HG03439 (cell line): ENCODE data around the gene GRHL1.
"Not testable (repeated sequence)": the region's sequence is repeated elsewhere in the genome, so short reads cannot be mapped to it uniquely, and the experiment has no call there.

ENCODE experiments used
- ATAC-seq: cut with Tn5 transposase; IDR thresholded peaks from one replicate; pipeline ENCODE4 v1.9.1; 2021; ENCODE audit warnings: mild to moderate bottlenecking, moderate library complexity; ENCODE audit not compliant: unreplicated experiment

Gene GRHL1

GRCh38 chr2:10019602-10020400 lies 68.3 kb downstream of the GRHL1 start:
- no peak for ATAC-seq

GRCh38 chr2:10022041-10022421 lies 70.5 kb downstream of the GRHL1 start:
- no peak for ATAC-seq

GRCh38 chr2:10022445-10022844 lies 71.0 kb downstream of the GRHL1 start:
- no peak for ATAC-seq

- ATAC-seq = no peak
Observed at GRCh38 chr2:10022966-10023662, 71.6 kb downstream of the GRHL1 start.

- ATAC-seq = no peak
Observed at GRCh38 chr2:10026940-10027569, 75.6 kb downstream of the GRHL1 start.

- ATAC-seq = no peak
Observed at GRCh38 chr2:10027660-10028330, 76.3 kb downstream of the GRHL1 start.

GRCh38 chr2:10028407-10028987 lies 77.0 kb downstream of the GRHL1 start:
- no peak for ATAC-seq

GRCh38 chr2:10028988-10029874 lies 77.7 kb downstream of the GRHL1 start:
- no peak for ATAC-seq

GRCh38 chr2:10029875-10030223 lies 78.4 kb downstream of the GRHL1 start:
- ATAC-seq = no peak

GRCh38 chr2:10030311-10030736 lies 78.8 kb downstream of the GRHL1 start:
- ATAC-seq = no peak

GRCh38 chr2:10030798-10031197 lies 79.3 kb downstream of the GRHL1 start:
- ATAC-seq = not testable (repeated sequence)

- no peak for ATAC-seq
Observed at GRCh38 chr2:10031886-10032745, 80.6 kb downstream of the GRHL1 start.

GRCh38 chr2:10032746-10033105 lies 81.2 kb downstream of the GRHL1 start:
- no peak for ATAC-seq

GRCh38 chr2:10033251-10034006 lies 81.9 kb downstream of the GRHL1 start:
- no peak for ATAC-seq

GRCh38 chr2:10034333-10035052 lies 83.0 kb downstream of the GRHL1 start:
- ATAC-seq = no peak

- ATAC-seq = no peak
Observed at GRCh38 chr2:10035053-10035422, 83.5 kb downstream of the GRHL1 start.

GRCh38 chr2:10035633-10036032 lies 84.1 kb downstream of the GRHL1 start:
- no peak for ATAC-seq
